ENCODE results near the gene NKD1. TPM values are rescaled to one million over a fixed set of nuclear protein-coding genes. Genes with fewer than 3 reads are reported as not detected.
"Not testable (repeated sequence)": the region's sequence is repeated elsewhere in the genome, so short reads cannot be mapped to it uniquely, and the experiment has no call there.

The NKD1 gene
- total RNA-seq, 1 donor, result 1.2 TPM

- H3K4me1 ChIP-seq (ENCODE audit: insufficient read depth, low read length), result no peaks in the 10 kb centered on the region
- no peaks in the 10 kb centered on the region for H3K9me3 ChIP-seq (ENCODE audit: low read depth, low read length)
- H3K4me3 ChIP-seq (ENCODE audit: low read length), result no peak overlapping the region
- H3K27me3 ChIP-seq (ENCODE audit: insufficient read depth, low read length), result no peaks in the 10 kb centered on the region
Measured at GRCh38 chr16:50570808-50571598, 22.8 kb downstream of the NKD1 start.

GRCh38 chr16:50571786-50572185, 23.6 kb downstream of the NKD1 start:
- H3K4me1 ChIP-seq (ENCODE audit: insufficient read depth, low read length), result no peaks in the 10 kb centered on the region
- H3K4me3 ChIP-seq (ENCODE audit: low read length), result no peak overlapping the region
- H3K27me3 ChIP-seq (ENCODE audit: insufficient read depth, low read length), result no peaks in the 10 kb centered on the region
- H3K9me3 ChIP-seq (ENCODE audit: low read depth, low read length), result no peaks in the 10 kb centered on the region

DNA sequence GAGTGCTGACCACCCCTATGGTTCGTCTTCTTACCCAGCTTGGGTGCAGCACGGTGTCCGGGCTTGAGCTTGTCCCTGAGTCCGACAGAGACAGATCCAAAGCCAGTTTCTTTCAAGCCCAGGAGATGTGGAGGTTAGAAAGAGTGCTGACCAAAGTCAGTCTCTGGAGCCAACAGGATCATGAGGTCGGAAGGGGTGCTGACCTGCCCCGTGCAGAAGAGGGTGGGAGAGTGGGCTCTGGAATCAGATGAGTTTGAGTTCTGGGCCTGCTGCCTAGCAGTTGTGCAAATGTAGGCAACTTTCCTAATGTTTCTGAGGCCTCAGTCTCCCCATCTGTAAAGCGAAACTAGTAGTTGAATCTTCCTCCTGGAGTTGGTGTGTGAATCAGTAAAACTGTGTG, 24.5 kb downstream of the NKD1 start:
- Histone ChIP-seq H3K9me3 (ENCODE audit: low read depth, low read length) (no peaks in the 10 kb centered on the region), H3K27me3 (ENCODE audit: insufficient read depth, low read length) (no peaks in the 10 kb centered on the region), H3K4me3 (ENCODE audit: low read length) (no peak overlapping the region)

GRCh38 chr16:50573279-50573678, 25.1 kb downstream of the NKD1 start:
- Histone ChIP-seq H3K4me3 (ENCODE audit: low read length) (no peak overlapping the region), H3K4me1 (ENCODE audit: insufficient read depth, low read length) (no peaks in the 10 kb centered on the region), H3K9me3 (ENCODE audit: low read depth, low read length) (no peaks in the 10 kb centered on the region), H3K27me3 (ENCODE audit: insufficient read depth, low read length) (no peaks in the 10 kb centered on the region)

More for the DNA sequence above, 24.5 kb downstream of the NKD1 start:
- no peaks in the 10 kb centered on the region for H3K4me1 ChIP-seq (ENCODE audit: insufficient read depth, low read length)

DNA sequence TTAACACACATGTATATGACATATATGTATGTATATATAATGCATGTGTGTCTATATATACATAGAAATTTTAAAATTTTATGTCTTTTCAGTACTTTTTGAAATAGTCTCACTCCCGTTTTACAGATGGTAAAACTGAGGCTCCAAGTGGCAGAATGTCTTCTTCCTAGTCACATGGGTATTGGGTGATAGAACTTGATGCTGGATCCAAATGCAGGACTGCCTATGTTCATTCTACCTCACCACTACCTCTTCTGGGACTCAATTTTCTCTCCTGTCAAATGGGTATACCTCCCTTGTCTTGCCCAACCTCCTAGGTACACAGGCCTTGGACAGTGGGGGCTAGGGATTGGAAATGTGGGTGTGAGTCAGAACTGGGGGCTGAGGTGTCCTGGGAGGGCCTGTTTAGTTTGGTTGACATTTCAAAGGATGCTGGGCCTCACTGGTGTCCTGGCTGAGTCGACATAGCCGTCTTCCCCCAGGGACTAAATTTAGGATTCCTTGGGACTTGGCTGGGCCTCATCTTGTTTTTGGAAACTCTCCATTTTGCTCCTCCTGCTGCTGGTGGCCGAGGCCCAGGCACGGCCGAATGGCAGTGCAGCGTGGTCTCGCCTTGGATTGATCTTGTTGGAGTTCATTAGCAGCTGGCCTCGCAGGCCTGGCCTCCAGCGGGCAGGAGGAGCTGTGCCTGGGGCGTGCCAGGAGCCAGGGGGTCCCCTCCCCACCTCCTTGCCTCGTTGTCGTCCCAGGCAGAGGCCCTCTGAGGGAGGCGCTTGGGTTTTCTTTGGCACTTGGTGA, 25.9 kb downstream of the NKD1 start:
- H3K4me3 ChIP-seq (ENCODE audit: low read length), result no peak overlapping the region
- no peaks in the 10 kb centered on the region for H3K4me1 ChIP-seq (ENCODE audit: insufficient read depth, low read length)
- no peaks in the 10 kb centered on the region for H3K27me3 ChIP-seq (ENCODE audit: insufficient read depth, low read length)
- no peaks in the 10 kb centered on the region for H3K9me3 ChIP-seq (ENCODE audit: low read depth, low read length)

DNA sequence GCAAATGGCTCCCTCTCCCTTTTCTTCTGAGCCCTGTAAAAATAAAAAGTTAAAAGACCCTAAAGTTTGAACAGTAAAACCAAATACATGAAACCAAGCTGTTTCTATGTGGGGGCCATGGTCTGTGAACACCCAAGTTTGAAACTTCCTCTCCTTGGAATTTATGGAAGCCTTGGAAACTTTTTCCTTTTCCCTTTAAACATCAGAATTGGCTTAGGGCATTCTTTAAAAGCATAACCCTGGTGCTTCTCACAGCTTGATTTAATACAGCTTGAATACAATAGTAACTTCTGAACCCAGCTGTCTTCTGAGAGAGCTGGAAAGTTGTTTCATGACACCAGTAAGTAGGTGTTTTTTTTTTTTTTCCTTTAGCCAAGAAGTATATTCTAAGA, 26.5 kb downstream of the NKD1 start:
- no peaks in the 10 kb centered on the region for H3K9me3 ChIP-seq (ENCODE audit: low read depth, low read length)

DNA sequence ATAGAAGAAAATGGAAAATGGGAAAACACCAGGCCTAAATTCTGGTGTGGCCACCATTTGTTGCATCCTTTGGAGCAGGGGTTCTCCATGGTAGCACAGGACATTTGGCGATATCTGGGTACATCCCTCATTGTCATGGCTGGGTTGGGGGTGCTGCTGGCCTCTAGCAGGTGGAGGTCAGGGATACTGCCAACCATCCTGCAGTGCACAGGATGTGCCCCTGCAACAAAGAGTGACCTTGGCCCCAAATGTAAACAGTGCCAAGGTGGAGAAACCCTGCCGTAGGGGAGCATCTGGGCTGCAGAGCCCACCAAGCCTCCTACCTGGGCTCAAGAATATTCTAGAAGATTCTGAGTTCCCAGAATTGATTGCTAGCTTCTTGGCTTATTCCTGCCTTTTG, 27.5 kb downstream of the NKD1 start:
- Histone ChIP-seq H3K4me3 (ENCODE audit: low read length) (no peak overlapping the region), H3K9me3 (ENCODE audit: low read depth, low read length) (no peaks in the 10 kb centered on the region), H3K4me1 (ENCODE audit: insufficient read depth, low read length) (no peaks in the 10 kb centered on the region), H3K27me3 (ENCODE audit: insufficient read depth, low read length) (no peaks in the 10 kb centered on the region)

More for the DNA sequence above, 26.5 kb downstream of the NKD1 start:
- H3K4me3 ChIP-seq (ENCODE audit: low read length), result no peak overlapping the region
- H3K27me3 ChIP-seq (ENCODE audit: insufficient read depth, low read length), result no peaks in the 10 kb centered on the region
- H3K4me1 ChIP-seq (ENCODE audit: insufficient read depth, low read length), result no peaks in the 10 kb centered on the region

DNA sequence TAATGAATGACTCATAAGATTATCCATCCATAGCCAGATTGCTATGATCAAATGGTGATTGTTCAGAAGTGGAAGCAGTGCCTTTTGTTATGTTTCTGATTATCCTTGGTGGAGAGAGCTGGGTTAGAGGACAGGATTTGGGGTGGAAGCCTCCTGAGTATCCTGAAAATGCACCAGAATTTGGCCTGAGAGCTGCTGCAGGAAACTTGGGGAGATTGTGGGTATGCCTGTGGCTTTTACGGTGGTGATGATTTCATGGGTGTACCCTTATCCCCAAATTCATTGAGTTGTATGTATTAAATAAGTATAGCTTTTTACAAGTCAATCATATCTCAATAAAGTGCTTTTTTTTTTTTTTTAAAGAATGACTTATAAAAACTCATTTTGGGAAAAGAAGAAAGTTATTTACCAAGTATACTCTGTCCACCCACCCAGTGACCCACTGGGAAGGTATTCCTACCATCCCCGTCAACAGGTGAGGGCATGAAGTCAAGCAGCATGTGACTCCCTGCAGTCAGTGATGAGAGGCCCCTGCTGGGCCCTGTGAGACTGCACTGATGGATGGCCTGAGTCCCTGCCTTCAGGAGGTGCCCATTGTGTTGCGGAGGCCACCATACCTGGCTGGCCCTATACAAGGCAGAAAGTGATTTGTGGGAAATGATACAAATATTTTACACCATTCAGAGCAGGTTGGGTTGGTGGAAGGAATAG, 28.4 kb downstream of the NKD1 start:
- Histone ChIP-seq H3K4me3 (ENCODE audit: low read length) (no peak overlapping the region), H3K27me3 (ENCODE audit: insufficient read depth, low read length) (no peaks in the 10 kb centered on the region), H3K9me3 (ENCODE audit: low read depth, low read length) (no peaks in the 10 kb centered on the region), H3K4me1 (ENCODE audit: insufficient read depth, low read length) (no peaks in the 10 kb centered on the region)

- Histone ChIP-seq H3K9me3 (ENCODE audit: low read depth, low read length) (no peaks in the 10 kb centered on the region), H3K4me3 (ENCODE audit: low read length) (no peak overlapping the region), H3K27me3 (ENCODE audit: insufficient read depth, low read length) (no peaks in the 10 kb centered on the region), H3K4me1 (ENCODE audit: insufficient read depth, low read length) (no peaks in the 10 kb centered on the region)
Measured at GRCh38 chr16:50578137-50578536, 29.9 kb downstream of the NKD1 start.

GRCh38 chr16:50579373-50579772, 31.2 kb downstream of the NKD1 start:
- H3K9me3 ChIP-seq (ENCODE audit: low read depth, low read length); H3K27me3 ChIP-seq (ENCODE audit: insufficient read depth, low read length); H3K4me3 ChIP-seq (ENCODE audit: low read length); H3K4me1 ChIP-seq (ENCODE audit: insufficient read depth, low read length): not testable (repeated sequence)

DNA sequence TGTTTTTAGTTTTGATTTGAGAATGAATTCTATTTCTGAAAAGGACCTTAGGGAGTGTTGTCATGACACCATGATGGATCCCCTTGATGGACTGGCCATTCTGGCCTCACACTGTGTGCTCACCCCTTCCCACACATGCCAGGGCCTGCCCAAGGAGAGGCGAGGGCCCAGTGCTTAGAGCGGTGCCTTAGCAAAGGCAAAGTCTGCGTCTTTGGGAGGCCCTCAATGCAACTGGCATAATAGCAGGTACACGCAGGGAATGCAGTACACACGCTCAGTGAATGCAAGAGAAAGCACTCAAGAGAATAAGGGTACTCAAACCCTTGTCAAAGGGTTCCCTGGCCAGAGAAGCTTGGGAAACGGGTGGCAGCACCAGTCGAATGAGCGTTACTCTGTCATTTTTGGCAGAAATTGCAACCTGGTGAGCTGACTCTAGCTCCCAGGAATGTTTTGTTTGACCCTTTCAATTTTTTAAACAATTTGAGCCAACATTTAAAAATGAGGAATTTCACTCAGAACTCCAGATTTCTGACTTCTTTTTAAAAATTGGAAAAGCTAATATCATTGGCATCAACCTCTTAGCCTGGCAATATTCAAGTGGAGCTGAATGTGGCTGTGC, 32.1 kb downstream of the NKD1 start:
- no peak overlapping the region for H3K4me3 ChIP-seq (ENCODE audit: low read length)
- no peaks in the 10 kb centered on the region for H3K27me3 ChIP-seq (ENCODE audit: insufficient read depth, low read length)
- H3K4me1 ChIP-seq (ENCODE audit: insufficient read depth, low read length), result no peaks in the 10 kb centered on the region
- no peaks in the 10 kb centered on the region for H3K9me3 ChIP-seq (ENCODE audit: low read depth, low read length)

DNA sequence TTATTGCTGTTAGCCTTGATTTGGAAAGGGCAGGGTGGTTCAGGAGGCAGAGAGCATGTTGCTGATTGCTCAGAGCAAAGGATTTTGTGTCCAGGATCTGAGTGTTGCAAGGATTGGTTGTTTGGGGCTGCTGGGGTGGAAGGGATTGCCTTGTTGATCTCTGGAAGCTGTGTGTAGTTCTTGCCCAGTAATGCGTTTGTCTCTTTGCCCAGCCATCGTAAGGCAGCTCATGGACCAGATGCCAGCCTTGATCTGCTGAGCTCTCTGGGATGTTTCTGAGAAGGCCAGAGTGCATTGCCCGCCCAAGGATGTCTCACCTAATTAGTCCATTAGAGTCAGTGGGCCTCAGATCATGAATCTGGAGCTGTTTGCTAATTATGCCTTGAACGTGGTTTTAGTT, 33.6 kb downstream of the NKD1 start:
- H3K4me1 ChIP-seq (ENCODE audit: insufficient read depth, low read length), result no peaks in the 10 kb centered on the region
- H3K4me3 ChIP-seq (ENCODE audit: low read length), result no peak overlapping the region
- H3K27me3 ChIP-seq (ENCODE audit: insufficient read depth, low read length), result no peaks in the 10 kb centered on the region

DNA sequence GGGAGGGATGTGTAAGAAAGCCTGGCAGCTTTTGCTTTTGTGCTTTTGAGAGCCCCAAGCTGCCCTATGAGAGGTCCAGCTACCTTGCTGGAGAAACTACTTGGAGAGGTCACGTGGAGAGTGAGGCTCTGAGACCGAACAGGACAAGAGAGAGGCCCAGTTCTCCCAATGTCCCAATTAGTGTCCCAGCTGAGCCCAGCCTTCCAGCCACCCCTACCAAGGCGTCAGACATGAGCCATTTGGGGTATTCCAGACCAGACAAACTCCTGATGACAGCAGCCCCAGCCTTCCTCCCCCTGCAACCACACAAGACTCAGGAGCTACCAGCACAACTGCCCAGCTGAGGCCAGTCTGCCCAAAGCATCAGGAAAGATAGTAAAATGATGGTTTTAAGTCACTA, 35.0 kb downstream of the NKD1 start:
- Histone ChIP-seq H3K4me1 (ENCODE audit: insufficient read depth, low read length) (peaks cover under 1% of the 10 kb centered on the region), H3K4me3 (ENCODE audit: low read length) (no peak overlapping the region), H3K9me3 (ENCODE audit: low read depth, low read length) (no peaks in the 10 kb centered on the region), H3K27me3 (ENCODE audit: insufficient read depth, low read length) (no peaks in the 10 kb centered on the region)

More for the DNA sequence above, 33.6 kb downstream of the NKD1 start:
- no peaks in the 10 kb centered on the region for H3K9me3 ChIP-seq (ENCODE audit: low read depth, low read length)

GRCh38 chr16:50584033-50584722, 36.0 kb downstream of the NKD1 start:
- Histone ChIP-seq H3K27me3 (ENCODE audit: insufficient read depth, low read length) (no peaks in the 10 kb centered on the region), H3K4me3 (ENCODE audit: low read length) (no peak overlapping the region), H3K4me1 (ENCODE audit: insufficient read depth, low read length) (peaks cover 9% of the 10 kb centered on the region), H3K9me3 (ENCODE audit: low read depth, low read length) (no peaks in the 10 kb centered on the region)

Measured in mononuclear cell (primary cell).